DND-41 (cell line): Measurements from ENCODE around the gene ULBP3.

Experiments used
- ATAC-seq: fragments of 200-7000 bp; cut with Tn5 transposase; 3 replicates; pipeline ENCODE4 v1.9.1; 2021; ENCODE audit warnings: low read depth; ENCODE audit not compliant: insufficient read depth
- DNase-seq: peaks from one replicate; pipeline ENCODE4 v3.0.0-alpha.2; 2020
- H2AFZ ChIP-seq: 2 replicates; pipeline ENCODE4 v1.6.0; 2012; ENCODE audit warnings: low read depth, low read length
- H3K27ac ChIP-seq: 2 replicates; pipeline ENCODE4 v1.5.1; 2012; ENCODE audit warnings: low read length, inconsistent platforms
- H3K27me3 ChIP-seq: fragments of 200-600 bp; sonication (generic); 2 replicates; pipeline ENCODE4 v1.6.0; 2012; ENCODE audit warnings: low read length, mild to moderate bottlenecking, inconsistent platforms; ENCODE audit not compliant: insufficient read depth, poor library complexity
- H3K36me3 ChIP-seq: 2 replicates; pipeline ENCODE4 v1.5.1; 2012; ENCODE audit warnings: low read length, inconsistent platforms; ENCODE audit not compliant: insufficient read depth
- H3K4me1 ChIP-seq: 2 replicates; pipeline ENCODE4 v1.5.1; 2012; ENCODE audit warnings: mild to moderate bottlenecking, low read length; ENCODE audit not compliant: insufficient read depth
- H3K4me2 ChIP-seq: 2 replicates; pipeline ENCODE4 v1.6.0; 2012; ENCODE audit warnings: mild to moderate bottlenecking, moderate library complexity, low read length, inconsistent platforms; ENCODE audit not compliant: insufficient read depth
- H3K4me3 ChIP-seq, 2 experiments: fragments of 200-600 bp in 1 of 2; shearing (Covaris generic) in 1 of 2; 2 replicates each; pipeline ENCODE4 v1.5.1; 2012 to 2016; ENCODE audit warnings: inconsistent platforms in 2 of 2, low read length in 2 of 2, mild to moderate bottlenecking in 2 of 2, low read depth in 1 of 2, moderate library complexity in 1 of 2
- H3K79me2 ChIP-seq: 2 replicates; pipeline ENCODE4 v1.6.0; 2012; ENCODE audit warnings: low read length, inconsistent platforms; ENCODE audit not compliant: insufficient read depth
- H3K9ac ChIP-seq: 2 replicates; pipeline ENCODE4 v1.6.0; 2012; ENCODE audit warnings: low read depth, mild to moderate bottlenecking, inconsistent platforms, low read length, moderate library complexity
- H3K9me3 ChIP-seq: 2 replicates; pipeline ENCODE4 v1.5.1; 2012; ENCODE audit warnings: low read length, moderate library complexity, mild to moderate bottlenecking, inconsistent platforms; ENCODE audit not compliant: insufficient read depth, severe bottlenecking
- H4K20me1 ChIP-seq: 2 replicates; pipeline ENCODE4 v1.6.0; 2012; ENCODE audit warnings: low read length; ENCODE audit not compliant: insufficient read depth
- EZH2 ChIP-seq: IDR thresholded peaks from 3 replicates; pipeline ENCODE4 v1.6.1; 2012; ENCODE audit warnings: borderline replicate concordance, low read depth, mild to moderate bottlenecking, moderate library complexity, low read length, inconsistent platforms; ENCODE audit not compliant: severe bottlenecking
- TF ChIP-seq, protein P1 (sequence below): IDR thresholded peaks from 2 replicates; pipeline ENCODE4 v1.5.1; 2012; ENCODE audit warnings: borderline replicate concordance, low read length, moderate library complexity, mild to moderate bottlenecking; ENCODE audit not compliant: poor library complexity, severe bottlenecking; ENCODE audit errors: extremely low read depth

Gene ULBP3

DNA sequence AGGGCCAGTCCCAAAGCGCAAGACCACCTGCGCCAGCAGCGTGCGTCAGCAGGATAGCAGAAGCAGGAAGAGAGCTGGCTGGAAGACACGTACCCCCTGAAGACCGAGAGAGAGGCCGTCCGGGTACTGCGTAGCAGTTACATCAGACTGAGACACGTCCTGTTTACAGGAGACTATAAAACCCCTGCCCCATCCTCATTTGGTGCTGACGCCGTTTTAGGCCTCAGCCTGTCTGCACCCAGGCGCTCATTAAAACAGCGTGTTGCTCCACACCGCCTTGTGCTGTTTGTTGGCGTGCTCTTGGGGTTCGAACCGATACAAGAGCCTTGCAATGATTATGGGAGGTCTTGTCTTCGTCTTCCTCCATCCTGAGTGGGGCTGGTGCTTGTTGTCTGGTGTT is 31.8 kb upstream of the ULBP3 start:
- Histone ChIP-seq H3K4me3 (no peak overlapping the region), H3K4me1 (no peaks in the 10 kb centered on the region), H3K27ac (no peak overlapping the region), H3K79me2 (no peaks in the 10 kb centered on the region), H3K4me2 (no peak overlapping the region), H3K27me3 (peaks cover 17% of the 10 kb centered on the region), H4K20me1 (no peaks in the 10 kb centered on the region), H2AFZ (no peak overlapping the region), H3K9ac (no peak overlapping the region), H3K36me3 (no peaks in the 10 kb centered on the region), H3K9me3 (no peaks in the 10 kb centered on the region)
- ATAC-seq (no peak), DNase-seq (no peak)
- TF ChIP-seq EZH2: no peak
- TF ChIP-seq, protein P1, sequence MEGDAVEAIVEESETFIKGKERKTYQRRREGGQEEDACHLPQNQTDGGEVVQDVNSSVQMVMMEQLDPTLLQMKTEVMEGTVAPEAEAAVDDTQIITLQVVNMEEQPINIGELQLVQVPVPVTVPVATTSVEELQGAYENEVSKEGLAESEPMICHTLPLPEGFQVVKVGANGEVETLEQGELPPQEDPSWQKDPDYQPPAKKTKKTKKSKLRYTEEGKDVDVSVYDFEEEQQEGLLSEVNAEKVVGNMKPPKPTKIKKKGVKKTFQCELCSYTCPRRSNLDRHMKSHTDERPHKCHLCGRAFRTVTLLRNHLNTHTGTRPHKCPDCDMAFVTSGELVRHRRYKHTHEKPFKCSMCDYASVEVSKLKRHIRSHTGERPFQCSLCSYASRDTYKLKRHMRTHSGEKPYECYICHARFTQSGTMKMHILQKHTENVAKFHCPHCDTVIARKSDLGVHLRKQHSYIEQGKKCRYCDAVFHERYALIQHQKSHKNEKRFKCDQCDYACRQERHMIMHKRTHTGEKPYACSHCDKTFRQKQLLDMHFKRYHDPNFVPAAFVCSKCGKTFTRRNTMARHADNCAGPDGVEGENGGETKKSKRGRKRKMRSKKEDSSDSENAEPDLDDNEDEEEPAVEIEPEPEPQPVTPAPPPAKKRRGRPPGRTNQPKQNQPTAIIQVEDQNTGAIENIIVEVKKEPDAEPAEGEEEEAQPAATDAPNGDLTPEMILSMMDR: no peak

DNA sequence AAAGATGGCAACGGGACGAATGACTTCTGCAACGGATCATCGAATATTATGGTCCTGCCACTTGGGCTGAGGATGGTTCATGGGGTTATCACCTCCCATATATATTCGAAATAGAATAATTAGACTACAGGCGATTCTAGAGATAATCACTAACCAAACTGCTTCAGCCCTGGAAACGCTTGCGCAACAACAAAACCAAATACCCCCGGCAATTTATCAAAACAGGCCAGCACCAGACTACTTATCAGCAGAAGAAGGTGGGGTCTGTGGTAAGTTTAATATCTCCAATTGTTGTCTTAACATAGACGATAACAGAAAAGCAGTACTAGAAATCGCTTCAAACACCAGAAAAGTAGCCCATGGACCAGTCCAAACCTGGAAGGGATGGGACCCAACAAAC is 31.0 kb upstream of the ULBP3 start:
- Histone ChIP-seq H3K79me2 (no peaks in the 10 kb centered on the region), H3K36me3 (no peaks in the 10 kb centered on the region), H2AFZ (no peak overlapping the region), H3K27ac (no peak overlapping the region), H4K20me1 (no peaks in the 10 kb centered on the region), H3K4me1 (no peaks in the 10 kb centered on the region), H3K4me3 (no peak overlapping the region), H3K27me3 (peaks cover 18% of the 10 kb centered on the region), H3K4me2 (no peak overlapping the region), H3K9me3 (no peaks in the 10 kb centered on the region), H3K9ac (no peak overlapping the region)
- TF ChIP-seq EZH2: no peak
- TF ChIP-seq, protein P1: no peak
- ATAC-seq (no peak), DNase-seq (no peak)

DNA sequence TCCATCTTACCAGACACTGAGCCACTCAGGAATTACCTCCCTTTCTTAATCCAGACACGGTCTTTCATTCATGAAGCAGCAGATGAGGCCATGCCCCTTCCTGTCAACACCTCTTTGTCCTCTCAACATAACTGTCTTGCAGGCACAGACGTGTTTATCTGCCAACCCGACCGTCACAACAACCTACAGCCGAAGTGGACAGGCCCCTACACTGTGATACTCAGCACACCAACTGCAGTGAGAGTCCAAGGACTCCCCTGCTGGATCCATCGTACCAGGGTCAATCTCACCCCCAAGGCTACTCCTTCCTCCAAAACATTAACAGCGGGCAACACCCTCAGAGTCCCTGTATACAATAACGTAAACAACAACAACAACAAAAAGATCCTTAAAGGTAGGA is 30.6 kb upstream of the ULBP3 start:
- Histone ChIP-seq H3K27ac (no peak overlapping the region), H3K79me2 (no peaks in the 10 kb centered on the region), H3K4me3 (no peak overlapping the region), H2AFZ (no peak overlapping the region), H3K9ac (no peak overlapping the region), H4K20me1 (no peaks in the 10 kb centered on the region), H3K9me3 (no peaks in the 10 kb centered on the region), H3K27me3 (peaks cover 22% of the 10 kb centered on the region), H3K4me2 (no peak overlapping the region), H3K4me1 (no peaks in the 10 kb centered on the region), H3K36me3 (no peaks in the 10 kb centered on the region)
- TF ChIP-seq, protein P1: no peak
- DNase-seq (no peak), ATAC-seq (no peak)

DNA sequence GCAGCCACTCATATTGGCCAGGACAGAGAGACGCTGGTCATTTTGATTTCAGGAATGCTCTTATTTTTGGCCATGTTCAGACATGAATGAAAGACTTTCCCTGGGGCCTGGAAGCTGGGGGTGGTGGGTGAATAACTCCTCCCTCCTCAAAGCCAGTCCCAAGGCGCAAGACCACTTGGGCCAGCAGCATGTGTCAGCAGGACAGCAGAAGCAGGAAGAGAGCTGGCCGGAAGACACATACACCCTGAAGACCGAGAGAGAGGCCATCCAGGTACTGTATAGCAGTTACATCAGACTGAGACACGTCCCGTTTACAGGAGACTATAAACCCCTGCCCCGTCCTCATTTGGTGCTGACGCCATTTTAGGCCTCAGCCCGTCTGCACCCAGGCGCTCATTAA is 29.2 kb upstream of the ULBP3 start:
- no peak for TF ChIP-seq EZH2
- TF ChIP-seq, protein P1: no peak
- Histone ChIP-seq H3K79me2 (no peaks in the 10 kb centered on the region), H3K9me3 (no peaks in the 10 kb centered on the region), H3K27ac (no peak overlapping the region), H3K4me2 (no peak overlapping the region), H3K27me3 (peaks cover 27% of the 10 kb centered on the region), H4K20me1 (peaks cover 2% of the 10 kb centered on the region; the same call in 1 of the 2 replicates), H2AFZ (no peak overlapping the region), H3K9ac (no peak overlapping the region), H3K4me1 (no peaks in the 10 kb centered on the region), H3K4me3 (no peak overlapping the region), H3K36me3 (no peaks in the 10 kb centered on the region)
- ATAC-seq: no peak
- DNase-seq: no peak
